IPS-NIHi11 (cell line): Measurements from ENCODE around the gene GTF3C2.

Experiments
- DNase-seq: peaks from one replicate; pipeline ENCODE4 v3.0.0; 2012; ENCODE audit warnings: mixed read lengths, low spot score

The GTF3C2 gene

GRCh38 chr2:27356382-27357181 is at the start of gene GTF3C2:
Gene GTF3C2 (minus strand): TSS chr2:27356764. CDS start chr2:27343554, 13,210 bp downstream.
- DNase-seq: peak; percentile 92

DNA sequence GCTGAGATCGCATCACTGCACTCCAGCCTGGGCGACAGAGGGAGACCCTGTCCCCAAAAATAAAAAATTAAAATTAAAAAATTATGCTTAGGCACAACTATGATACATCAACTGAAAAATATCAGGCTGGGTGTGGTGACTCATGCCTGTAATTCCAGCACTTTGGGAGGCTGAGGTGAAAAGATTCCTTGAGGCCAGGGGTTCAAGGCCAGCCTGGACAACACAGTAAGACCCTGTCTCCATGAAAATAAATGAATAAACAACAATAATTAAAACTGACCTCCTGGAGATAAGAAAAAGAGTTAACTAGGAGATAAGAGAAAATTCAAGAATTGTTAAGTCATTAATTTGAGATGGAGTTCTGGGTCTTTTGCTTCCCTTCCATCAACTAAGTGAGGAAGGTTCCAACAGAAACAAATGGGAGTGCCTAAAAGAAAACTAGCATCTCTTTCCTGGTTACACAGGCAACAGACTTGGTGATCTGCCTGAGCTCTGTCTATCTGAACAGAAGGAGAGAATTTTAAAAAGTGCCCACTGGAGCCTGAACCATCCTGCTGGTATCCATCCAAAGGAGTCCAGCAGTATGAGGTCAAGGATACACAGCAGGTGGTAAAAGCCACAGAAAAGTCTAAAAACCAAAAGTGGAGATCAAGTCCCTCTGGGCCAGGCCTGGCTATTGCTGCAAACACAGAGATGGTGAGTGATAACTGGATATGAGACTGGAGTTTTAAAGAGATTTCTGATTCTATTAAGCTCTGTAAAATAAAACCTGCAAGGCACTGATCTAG is 44.0 kb upstream of the GTF3C2 start:
- DNase-seq: no peak

- no peak for DNase-seq
These were observed 42.4 kb upstream of the GTF3C2 start for GRCh38 chr2:27398962-27399361.

- no peak for DNase-seq
These were observed 36.7 kb upstream of the GTF3C2 start for GRCh38 chr2:27393225-27393624.

- no peak for DNase-seq
These were observed 34.5 kb upstream of the GTF3C2 start for GRCh38 chr2:27390822-27391679.

DNA sequence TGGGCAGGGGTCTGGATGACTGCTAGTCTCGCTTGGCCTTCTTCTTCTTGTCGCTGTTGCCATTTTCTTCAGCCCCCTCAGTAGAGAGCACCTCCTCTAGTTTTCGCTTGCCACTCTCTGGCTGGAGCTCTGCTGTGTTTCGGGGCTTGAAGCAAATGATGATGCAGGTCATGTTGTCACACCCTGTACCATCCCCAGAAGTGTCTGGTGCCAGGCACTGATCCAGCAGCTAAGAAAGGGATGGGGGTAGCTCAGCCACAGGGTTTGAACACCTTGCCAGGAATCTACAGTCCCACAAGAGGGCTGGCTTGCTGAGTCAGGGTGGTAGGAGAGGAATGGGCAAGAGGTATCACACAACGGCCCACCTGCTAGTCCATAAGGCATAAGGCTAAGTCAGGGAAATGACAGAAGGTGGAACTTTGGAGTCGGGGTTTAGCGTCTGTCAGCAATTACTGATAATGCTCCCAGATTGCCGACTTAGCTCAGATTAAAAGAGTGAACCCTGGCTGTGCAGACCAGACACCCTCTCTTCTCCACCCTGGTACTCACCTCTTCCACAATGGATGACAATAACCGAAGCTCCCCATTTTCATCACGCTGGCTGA is 25.1 kb upstream of the GTF3C2 start:
- no peak for DNase-seq

DNA sequence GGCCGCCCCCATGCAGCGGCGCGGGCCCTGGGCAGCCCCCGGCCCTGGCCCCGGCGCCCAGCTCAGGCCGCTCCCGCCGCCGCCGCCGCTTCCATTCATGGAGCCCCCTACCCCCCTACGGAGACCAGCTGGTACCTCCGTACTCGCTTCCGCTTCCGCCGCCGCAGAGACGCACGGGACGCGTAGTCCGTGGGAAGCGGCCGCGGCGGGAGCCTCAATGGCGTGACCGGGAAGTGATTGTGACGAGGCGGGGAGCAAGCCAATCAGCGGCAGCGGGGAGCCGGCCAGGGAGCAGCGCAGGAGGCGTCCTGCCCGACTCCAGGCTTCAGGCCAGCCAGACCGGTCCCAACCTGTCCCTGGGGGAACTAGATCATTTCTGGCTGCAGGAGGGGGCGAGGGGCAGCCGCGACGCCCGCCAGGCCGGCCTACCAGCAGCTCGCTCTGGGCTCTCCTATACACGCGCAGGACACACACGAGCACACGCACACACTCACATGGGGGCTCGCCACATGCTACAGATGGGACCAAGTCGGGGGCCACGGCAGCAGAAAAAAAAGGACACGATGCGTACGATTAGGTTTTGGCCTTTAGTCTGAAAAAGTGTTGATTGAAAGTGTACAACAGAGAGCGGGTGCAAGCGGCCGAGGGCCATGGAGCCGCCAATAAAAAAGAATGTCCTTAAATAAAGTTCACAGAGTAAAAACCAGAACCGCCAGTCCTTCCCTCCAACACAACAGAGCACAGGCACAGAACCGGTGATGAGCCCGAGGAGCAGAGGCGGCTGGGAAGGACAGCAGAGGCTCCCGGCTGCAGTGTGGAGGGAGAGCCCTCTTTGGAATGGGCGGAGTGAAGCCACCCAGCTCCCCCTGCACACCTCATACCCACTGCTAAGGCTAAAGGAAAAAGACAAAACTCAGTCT is 24.3 kb upstream of the GTF3C2 start, which contains the start of gene ZNF513:
Gene ZNF513 (minus strand): TSS at position 109 of the 920 bp plus-strand sequence. CDS start 208 bp downstream, outside the sequence.
- peak; percentile 98 for DNase-seq

GRCh38 chr2:27379836-27380625 is 23.5 kb upstream of the GTF3C2 start:
- DNase-seq: no peak

DNA sequence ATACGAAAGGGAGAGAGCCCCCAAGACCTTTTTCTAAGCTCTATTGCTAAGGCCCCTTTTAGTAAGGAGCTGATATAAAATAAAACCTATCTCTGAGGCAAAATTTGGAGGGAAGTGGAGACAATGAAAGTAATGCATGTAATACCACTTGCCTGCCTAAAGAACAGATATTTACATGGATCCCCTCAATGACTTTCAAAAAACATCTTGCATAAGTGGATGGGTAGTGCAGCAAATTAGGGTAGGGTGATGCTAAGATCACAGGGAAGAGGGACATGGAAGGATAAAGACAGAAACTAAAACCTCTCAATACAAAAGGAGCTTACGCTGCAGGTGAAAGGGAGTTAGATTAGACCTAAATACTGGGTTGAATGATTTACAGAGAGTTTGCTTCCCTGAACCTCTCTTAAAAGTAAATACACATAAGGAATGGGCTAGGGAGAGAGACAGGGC is 22.8 kb upstream of the GTF3C2 start:
- DNase-seq: no peak

DNA sequence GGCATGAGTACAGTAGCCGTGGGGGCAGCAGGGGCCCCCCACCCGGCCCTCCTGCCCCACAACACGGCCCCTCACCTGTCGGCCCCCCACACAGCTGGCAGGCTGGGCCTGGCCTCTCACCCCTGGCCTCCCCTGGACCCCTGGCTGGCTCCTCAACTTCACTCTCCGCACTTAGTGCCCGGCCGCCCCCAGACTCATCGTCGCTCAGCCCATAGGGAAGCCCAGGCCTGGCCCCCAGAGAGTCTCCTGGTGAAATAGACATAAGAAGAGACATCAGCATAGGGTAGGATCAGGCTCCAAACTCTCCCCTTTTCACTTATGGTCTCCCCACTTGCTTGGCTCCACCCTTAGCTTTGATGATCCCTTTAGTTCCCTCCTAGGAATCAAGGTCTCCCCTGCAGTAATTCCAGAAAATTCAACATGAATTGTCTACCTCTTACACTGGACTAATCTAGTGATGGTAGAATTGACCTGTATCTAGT is 22.3 kb upstream of the GTF3C2 start:
- no peak for DNase-seq

DNA sequence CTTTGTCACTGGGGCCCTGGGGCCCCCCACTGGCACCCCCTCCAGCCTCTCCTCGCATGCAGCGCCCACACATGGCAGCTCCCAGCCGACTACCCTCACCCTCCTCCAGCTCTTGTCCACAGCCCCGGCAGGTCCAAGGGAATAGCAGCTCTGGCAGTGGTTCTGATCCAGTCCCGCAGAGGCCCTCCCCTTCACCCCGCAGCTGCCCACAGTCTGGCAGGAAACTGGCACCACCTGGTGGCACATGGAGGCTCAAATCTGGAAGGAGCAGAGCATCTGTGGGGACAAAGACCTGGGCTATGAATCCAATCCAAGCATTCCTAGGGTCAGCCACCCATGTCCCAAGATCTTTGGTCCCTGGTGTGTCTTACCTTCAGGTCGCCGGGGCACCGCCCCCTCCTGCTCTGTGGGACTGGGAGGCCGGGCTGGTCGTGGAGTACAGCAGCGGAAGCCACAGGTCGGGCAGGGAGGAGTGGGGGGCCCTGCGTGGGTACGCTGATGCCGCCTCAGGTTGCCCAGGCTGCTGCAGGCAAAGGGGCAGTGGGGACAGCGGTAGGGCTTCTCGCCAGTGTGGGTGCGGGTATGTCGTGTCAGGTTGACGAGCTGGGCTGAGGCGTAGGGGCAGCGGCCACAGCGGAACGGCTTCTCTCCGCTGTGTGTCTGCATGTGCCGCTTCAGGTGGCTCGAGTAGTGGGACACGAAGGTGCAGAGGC is 21.7 kb upstream of the GTF3C2 start:
- DNase-seq: no peak

GRCh38 chr2:27377618-27378095 is 21.1 kb upstream of the GTF3C2 start:
- no peak for DNase-seq

DNA sequence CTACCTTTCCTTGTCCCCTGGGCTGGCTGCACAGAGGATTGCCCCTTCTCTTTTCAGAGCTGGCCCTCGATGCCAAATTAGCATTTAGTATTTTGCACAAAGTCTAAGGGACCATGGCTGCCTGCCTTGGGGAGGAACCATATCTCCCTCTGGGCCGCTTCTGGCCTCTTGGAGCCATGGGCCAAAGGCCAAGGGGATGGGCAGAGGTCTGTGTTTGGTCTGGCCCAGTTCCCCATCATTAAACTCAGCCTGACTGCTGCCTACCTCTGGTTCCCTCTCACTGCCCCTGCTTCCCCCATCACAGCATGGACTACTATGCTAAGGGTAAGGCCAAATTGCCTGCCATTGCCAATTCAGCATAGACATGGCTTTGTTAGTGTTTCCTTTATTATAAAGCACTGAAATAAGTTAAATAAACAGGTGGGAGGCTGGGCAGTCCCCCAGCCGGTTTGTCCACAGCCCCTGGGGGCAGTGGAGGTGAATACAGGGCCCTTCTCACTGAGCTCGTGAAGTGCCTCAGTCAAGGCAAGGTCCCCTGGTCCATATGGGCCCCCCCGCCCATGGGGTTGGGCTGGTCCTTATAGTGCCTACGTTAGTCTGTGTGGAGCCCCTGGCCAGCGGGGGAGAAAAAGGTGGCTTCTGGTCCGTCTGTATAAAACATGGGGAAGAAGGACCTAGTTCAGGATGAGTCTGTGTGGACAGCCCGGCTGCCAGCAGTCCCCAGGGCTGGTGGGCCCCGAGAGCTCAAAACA is 20.5 kb upstream of the GTF3C2 start:
- no peak for DNase-seq

DNA sequence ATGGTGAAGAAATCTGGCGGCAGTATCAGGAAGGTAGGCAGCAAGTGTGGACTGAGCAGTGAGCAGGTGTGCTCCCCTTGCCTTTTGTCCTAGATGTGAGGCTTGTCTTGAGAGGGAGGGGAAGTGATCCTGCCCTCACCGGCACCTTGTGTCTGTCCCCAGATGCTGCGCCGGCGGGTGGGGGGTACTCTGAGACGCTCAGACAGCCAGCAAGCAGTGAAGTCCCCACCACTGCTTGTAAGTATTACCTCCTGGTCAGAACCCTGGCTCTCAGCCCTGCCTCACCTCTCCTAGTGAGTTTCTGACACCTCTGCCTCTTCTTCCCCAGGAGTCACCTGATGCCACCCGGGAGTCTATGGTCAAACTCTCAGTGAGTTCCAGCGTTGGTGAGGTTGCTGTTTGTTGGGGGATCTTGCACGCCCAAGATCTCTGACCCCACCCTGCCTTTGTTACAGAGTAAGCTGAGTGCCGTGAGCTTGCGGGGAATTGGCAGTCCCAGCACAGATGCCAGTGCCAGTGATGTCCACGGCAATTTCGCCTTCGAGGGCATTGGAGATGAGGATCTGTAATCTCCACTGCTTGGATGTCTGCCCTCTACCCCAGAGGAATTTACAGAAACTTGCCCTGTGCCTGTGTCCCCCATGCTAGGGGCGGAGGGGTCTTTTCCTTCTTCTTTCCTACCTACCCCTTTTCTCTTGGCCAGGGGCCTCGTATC is 19.7 kb upstream of the GTF3C2 start:
- DNase-seq: no peak

GRCh38 chr2:27375513-27376099 is 19.0 kb upstream of the GTF3C2 start:
- no peak for DNase-seq

- DNase-seq: no peak
These were observed 17.0 kb upstream of the GTF3C2 start for GRCh38 chr2:27373567-27373966.

- no peak for DNase-seq
These were observed 16.4 kb upstream of the GTF3C2 start for GRCh38 chr2:27372937-27373336.
